ENCODE results near the gene BOLL.
A peak's percentile ranks its signal among the peaks of the same experiment; 100 is the strongest.

Gene BOLL

GRCh38 chr2:197809064-197809463 is 23.9 kb upstream of the BOLL start:
- H3K36me3 ChIP-seq = no peaks in the 10 kb centered on the region
- H3K27me3 ChIP-seq (ENCODE audit: insufficient read depth, low read depth, severe bottlenecking) = peaks cover 9% of the 10 kb centered on the region
- H3K27ac ChIP-seq = no peak overlapping the region
- no peak for TF ChIP-seq CTCF (IDR thresholded peaks at IDR 0.05; ENCODE audit: low read depth, low read length)
- no peak overlapping the region for H3K4me3 ChIP-seq (ENCODE audit: low read depth, low read length)
- no peaks in the 10 kb centered on the region for H3K9me3 ChIP-seq (ENCODE audit: severe bottlenecking)
- DNase-seq = no peak

- Histone ChIP-seq H3K36me3 (no peaks in the 10 kb centered on the region), H3K9me3 (ENCODE audit: severe bottlenecking) (no peaks in the 10 kb centered on the region), H3K4me3 (ENCODE audit: low read depth, low read length) (no peak overlapping the region), H3K27me3 (ENCODE audit: insufficient read depth, low read depth, severe bottlenecking) (peaks cover 9% of the 10 kb centered on the region), H3K27ac (no peak overlapping the region)
- DNase-seq = no peak
- no peak for TF ChIP-seq CTCF (IDR thresholded peaks at IDR 0.05; ENCODE audit: low read depth, low read length)
Measured at GRCh38 chr2:197805715-197806633, 20.9 kb upstream of the BOLL start.

- TF ChIP-seq CTCF (IDR thresholded peaks at IDR 0.05; ENCODE audit: low read depth, low read length) = no peak
- DNase-seq = peak; percentile 17
- no peaks in the 10 kb centered on the region for H3K9me3 ChIP-seq (ENCODE audit: severe bottlenecking)
- H3K27me3 ChIP-seq (ENCODE audit: insufficient read depth, low read depth, severe bottlenecking) = peaks cover 9% of the 10 kb centered on the region
- H3K36me3 ChIP-seq = no peaks in the 10 kb centered on the region
- peak overlapping the region; percentile 64 for H3K4me3 ChIP-seq (ENCODE audit: low read depth, low read length)
- no peak overlapping the region for H3K27ac ChIP-seq
Measured at GRCh38 chr2:197804758-197805714, 19.9 kb upstream of the BOLL start.

- H3K9me3 ChIP-seq (ENCODE audit: severe bottlenecking) = no peaks in the 10 kb centered on the region
- no peak within 1 kb of the TSS for H3K27ac ChIP-seq
- TF ChIP-seq CTCF (IDR thresholded peaks at IDR 0.05; ENCODE audit: low read depth, low read length) = no peak
- H3K4me3 ChIP-seq (ENCODE audit: low read depth, low read length) = peak within 1 kb of the TSS; percentile 64
- peaks cover 9% of the 10 kb centered on the region for H3K27me3 ChIP-seq (ENCODE audit: insufficient read depth, low read depth, severe bottlenecking)
- DNase-seq = peak; percentile 95
- no peaks in the 10 kb centered on the region for H3K36me3 ChIP-seq
Measured at GRCh38 chr2:197804049-197804757, 19.1 kb upstream of the BOLL start, which contains the start of gene PLCL1. TSS of gene PLCL1 (plus strand) at chr2:197804593.

- peaks cover 9% of the 10 kb centered on the region for H3K27me3 ChIP-seq (ENCODE audit: insufficient read depth, low read depth, severe bottlenecking)
- DNase-seq = peak; percentile 25
- no peak overlapping the region for H3K4me3 ChIP-seq (ENCODE audit: low read depth, low read length)
- no peaks in the 10 kb centered on the region for H3K9me3 ChIP-seq (ENCODE audit: severe bottlenecking)
- H3K36me3 ChIP-seq = no peaks in the 10 kb centered on the region
- no peak overlapping the region for H3K27ac ChIP-seq
- TF ChIP-seq CTCF (IDR thresholded peaks at IDR 0.05; ENCODE audit: low read depth, low read length) = peak; percentile 68
Measured at GRCh38 chr2:197803033-197803444, 17.9 kb upstream of the BOLL start.

Measured in WERI-Rb-1 (cell line).